Stimulated activated CD4-positive, alpha-beta T cell treated with anti-CD3 and anti-CD28 coated beads, Interleukin-1b, Interleukin-23, amount 100 ng/mL, for 24 hours (primary cell): ENCODE data around the gene PARVG.

Experiments
- DNase-seq, 4 experiments: peaks; one replicate each; pipeline ENCODE4 v3.0.0-alpha.2; 2020; ENCODE audit warnings: low read depth in 4 of 4, low spot score in 1 of 4

Gene PARVG

GRCh38 chr22:44179989-44180705 is 578 bp upstream of the PARVG start:
- DNase-seq, result no peak

GRCh38 chr22:44181033-44181911 is 547 bp downstream of the PARVG start:
- peak in 1 of 4 experiments; percentile 59 for DNase-seq

- DNase-seq, result no peak
Observed at GRCh38 chr22:44181912-44182587, 1.3 kb downstream of the PARVG start.

- DNase-seq, result peak in 1 of 4 experiments; percentile 29
Observed at GRCh38 chr22:44182588-44183286, 2.0 kb downstream of the PARVG start.

GRCh38 chr22:44183287-44183588 is 2.5 kb downstream of the PARVG start:
- no peak for DNase-seq

- DNase-seq, result no peak
Observed at GRCh38 chr22:44184006-44184405, 3.3 kb downstream of the PARVG start.

GRCh38 chr22:44185237-44186120 is 4.8 kb downstream of the PARVG start:
- no peak for DNase-seq

- no peak for DNase-seq
Observed at GRCh38 chr22:44186121-44186510, 5.4 kb downstream of the PARVG start.

- no peak for DNase-seq
Observed at GRCh38 chr22:44186737-44187136, 6.0 kb downstream of the PARVG start.

GRCh38 chr22:44187652-44188230 is 7.0 kb downstream of the PARVG start:
- no peak for DNase-seq

- no peak for DNase-seq
Observed at GRCh38 chr22:44188316-44188715, 7.6 kb downstream of the PARVG start.

- DNase-seq, result no peak
Observed at GRCh38 chr22:44188986-44189630, 8.4 kb downstream of the PARVG start.

- DNase-seq, result no peak
Observed at GRCh38 chr22:44190381-44190976, 9.8 kb downstream of the PARVG start.

- peak in 1 of 4 experiments; percentile 37 for DNase-seq
Observed at GRCh38 chr22:44191036-44191454, 10.3 kb downstream of the PARVG start.

- peak in 1 of 4 experiments; percentile 16 for DNase-seq
Observed at GRCh38 chr22:44192098-44192815, 11.5 kb downstream of the PARVG start.

GRCh38 chr22:44192816-44193534 is 12.2 kb downstream of the PARVG start:
- DNase-seq, result no peak

GRCh38 chr22:44193535-44193891 is 12.8 kb downstream of the PARVG start:
- no peak for DNase-seq

GRCh38 chr22:44194569-44194968 is 13.8 kb downstream of the PARVG start:
- DNase-seq, result no peak
